Epithelial cell of proximal tubule (primary cell): ENCODE data around the gene KCNK17. TPM values are rescaled to one million over a fixed set of nuclear protein-coding genes. Genes with fewer than 3 reads are reported as not detected.
"Not testable (repeated sequence)": the region's sequence is repeated elsewhere in the genome, so short reads cannot be mapped to it uniquely, and the experiment has no call there.

ENCODE experiments used
- DNase-seq: peaks from one replicate; pipeline ENCODE4 v3.0.0-alpha.2; 2011; ENCODE audit warnings: low read depth
- H3K4me3 ChIP-seq: 2 replicates; pipeline ENCODE4 v1.5.1; 2011; ENCODE audit warnings: low read depth, mild to moderate bottlenecking, low read length
- CTCF ChIP-seq: conservative IDR thresholded peaks from 2 replicates; pipeline ENCODE4 v1.5.1; 2012; ENCODE audit warnings: low read depth, mild to moderate bottlenecking, low read length
- total RNA-seq: library from RNA; depleted of rRNA; stranded (reverse); fragments of >200 nt; gene quantifications from 2 replicates; pipeline ENCODE4 v1.2.3, GENCODE V29; 2015

The KCNK17 gene
- total RNA-seq, 1 donor from 2014 or later, result not detected

GRCh38 chr6:39295611-39296011 is 18.6 kb downstream of the KCNK17 start:
- TF ChIP-seq CTCF, result no peak

GRCh38 chr6:39294899-39295298 is 19.3 kb downstream of the KCNK17 start:
- H3K4me3 ChIP-seq, result no peak overlapping the region
- DNase-seq, result no peak
- no peak for TF ChIP-seq CTCF

More at GRCh38 chr6:39295611-39296011, 18.6 kb downstream of the KCNK17 start:
- DNase-seq, result no peak
- no peak overlapping the region for H3K4me3 ChIP-seq

GRCh38 chr6:39294133-39294532 is 20.1 kb downstream of the KCNK17 start:
- no peak overlapping the region for H3K4me3 ChIP-seq
- no peak for DNase-seq
- TF ChIP-seq CTCF, result no peak

GRCh38 chr6:39292637-39293036 is 21.6 kb downstream of the KCNK17 start:
- no peak for TF ChIP-seq CTCF
- no peak overlapping the region for H3K4me3 ChIP-seq
- DNase-seq, result no peak

GRCh38 chr6:39289490-39289889 is 24.7 kb downstream of the KCNK17 start:
- H3K4me3 ChIP-seq, result no peak overlapping the region
- no peak for DNase-seq
- TF ChIP-seq CTCF, result no peak

- H3K4me3 ChIP-seq, result no peak overlapping the region
- no peak for DNase-seq
- TF ChIP-seq CTCF, result no peak
These were observed 26.6 kb downstream of the KCNK17 start for GRCh38 chr6:39287601-39288000.

GRCh38 chr6:39286596-39286995 is 27.6 kb downstream of the KCNK17 start:
- H3K4me3 ChIP-seq, DNase-seq: not testable (repeated sequence)

- no peak overlapping the region for H3K4me3 ChIP-seq
- no peak for TF ChIP-seq CTCF
- no peak for DNase-seq
These were observed 31.4 kb downstream of the KCNK17 start for GRCh38 chr6:39282774-39283173.
